Spleen (tissue), 11 donors: ENCODE measurements around the gene BIVM. TPM values are rescaled to one million over a fixed set of nuclear protein-coding genes. Genes with fewer than 3 reads are reported as not detected.

Source experiments
- DNase-seq: peaks from one replicate; pipeline ENCODE4 v3.0.0-alpha.2; 2020
- H3K27ac ChIP-seq, 8 donors: fragments of 200-600 bp; sonication (generic) in 7 of 8; 1 replicate in 4 of 8; 2 replicates in 4 of 8; pipeline versions ENCODE4 v1.5.0 to v1.8.0; 2016 to 2021; ENCODE audit warnings: inconsistent platforms in 4 of 8, mild to moderate bottlenecking in 4 of 8, moderate library complexity in 1 of 8
- H3K27me3 ChIP-seq, 7 donors: fragments of 200-600 bp; sonication (generic) in 6 of 7; replicated peaks in 1 of 7; 1 replicate in 4 of 7; 2 replicates in 3 of 7; pipeline versions ENCODE4 v1.5.0 to v1.8.0; 2016 to 2021; ENCODE audit warnings: inconsistent platforms in 3 of 7, mild to moderate bottlenecking in 1 of 7
- H3K36me3 ChIP-seq, 6 donors: fragments of 200-600 bp; sonication (generic) in 5 of 6; 1 replicate in 4 of 6; 2 replicates in 2 of 6; pipeline versions ENCODE4 v1.5.0 to v1.8.0; 2016 to 2021; ENCODE audit warnings: inconsistent platforms in 2 of 6
- H3K4me1 ChIP-seq, 6 donors: fragments of 200-600 bp; sonication (generic) in 5 of 6; 1 replicate in 3 of 6; 2 replicates in 3 of 6; pipeline versions ENCODE4 v1.5.0 to v1.8.0; 2016 to 2021; ENCODE audit warnings: inconsistent platforms in 3 of 6
- H3K4me3 ChIP-seq, 8 donors: fragments of 200-600 bp; sonication (generic) in 7 of 8; 1 replicate in 4 of 8; 2 replicates in 4 of 8; pipeline versions ENCODE4 v1.5.0 to v1.8.0; 2016 to 2021; ENCODE audit warnings: inconsistent platforms in 4 of 8, mild to moderate bottlenecking in 4 of 8, moderate library complexity in 2 of 8
- H3K9me3 ChIP-seq, 8 donors: fragments of 200-600 bp; sonication (generic) in 7 of 8; 1 replicate in 4 of 8; 2 replicates in 4 of 8; pipeline versions ENCODE4 v1.5.0 to v1.8.0; 2016 to 2021; ENCODE audit warnings: inconsistent platforms in 4 of 8
- POLR2A ChIP-seq, 3 donors: fragments of 450-650 bp; IDR thresholded peaks; one replicate each; pipeline ENCODE4 v1.5.1; 2017; ENCODE audit warnings: antibody characterized with exemption in 3 of 3, mild to moderate bottlenecking in 1 of 3
- POLR2AphosphoS5 ChIP-seq, 3 donors: sonication (generic); formaldehyde crosslinking; IDR thresholded peaks; one replicate each; pipeline ENCODE4 v1.5.1; 2017; ENCODE audit warnings: antibody characterized with exemption in 3 of 3
- WGBS, 5 donors: extraction: QIAGEN DNeasy Blood & Tissue Kit in 3 of 5; methylation state at CpG; one replicate each; pipeline versions ENCODE4 v1.1.5 to v1.1.7; 2013 to 2018; 5-methylcytosine and 5-hydroxymethylcytosine counted together
- intact Hi-C: fragments of 100-400 bp; cut with DNase I; formaldehyde crosslinking; loops from one replicate; pipeline ENCODE4 v1.15.0; 2023; ENCODE audit warnings: low total_unique reads
- polyA plus RNA-seq, 3 donors: library from polyadenylated mRNA; stranded (reverse); fragments of 200-250 nt; gene quantifications; one replicate each; pipeline ENCODE4 v1.2.1, GENCODE V29; 2013
- total RNA-seq, 7 donors: library from RNA; depleted of rRNA in 3 of 7; stranded (reverse); fragments of >200 nt in 3 of 7; fragmentation: NEBNext Ultra II Directional in 4 of 7; extraction: Animal tissue kit (Norgen Biotek cat#: 25700) in 4 of 7; gene quantifications; one replicate each; pipeline versions ENCODE4 v1.1.0 to v1.2.1, GENCODE V29; 2016 to 2021
- TF ChIP-seq, protein P1 (sequence below), 11 experiments: fragments of 200-600 bp in 7 of 11; fragments of 450-650 bp in 4 of 11; sonication (generic) in 4 of 11; IDR thresholded peaks in 8 of 11; conservative IDR thresholded peaks in 3 of 11; 1 replicate in 7 of 11; 2 replicates in 4 of 11; pipeline versions ENCODE4 v1.4.0 to v1.8.0; 2016 to 2021; ENCODE audit warnings: antibody characterized with exemption in 11 of 11, inconsistent platforms in 4 of 11, mild to moderate bottlenecking in 1 of 11
- donor health status: healthy with polysubstance abuse.
- donor health status: DM: no; HTN: no; CAD: no; lungs with moderate emphysema.
- donor health status: DM: no; HTN: no; CAD: no.
- donor health status: Bipolar disorder and iron deficiency.
- donor health status: healthy.
- donor health status: DM: no; HTN: no; CAD: no.
- donor health status: DM: yes; HTN: yes; CAD: no.

Gene BIVM
- total and polyA plus RNA-seq, 10 donors, result 6.0 to 30.4 (median 15.6) TPM

DNA sequence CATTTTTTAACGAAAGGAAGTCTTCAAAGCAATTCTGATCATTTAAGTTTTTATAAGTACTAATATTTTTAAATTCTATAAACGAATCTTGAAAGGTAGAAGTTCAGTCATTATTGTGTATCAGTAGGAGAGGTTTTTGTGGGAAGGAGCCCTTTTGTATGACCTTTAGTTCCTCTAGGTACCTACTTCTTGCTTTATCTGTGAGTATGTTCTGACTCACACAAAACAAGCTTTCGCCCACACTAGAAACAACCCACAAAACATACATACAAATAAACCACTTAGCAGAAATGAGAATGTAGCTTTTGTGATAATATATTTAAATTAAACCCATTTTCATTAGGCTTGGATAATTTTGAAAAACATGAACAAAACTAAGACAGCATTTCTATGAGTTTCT lies 74.7 kb downstream of the BIVM start:
- TF ChIP-seq POLR2AphosphoS5 (IDR thresholded peaks at IDR 0.05), result no peak
- TF ChIP-seq, protein P1, sequence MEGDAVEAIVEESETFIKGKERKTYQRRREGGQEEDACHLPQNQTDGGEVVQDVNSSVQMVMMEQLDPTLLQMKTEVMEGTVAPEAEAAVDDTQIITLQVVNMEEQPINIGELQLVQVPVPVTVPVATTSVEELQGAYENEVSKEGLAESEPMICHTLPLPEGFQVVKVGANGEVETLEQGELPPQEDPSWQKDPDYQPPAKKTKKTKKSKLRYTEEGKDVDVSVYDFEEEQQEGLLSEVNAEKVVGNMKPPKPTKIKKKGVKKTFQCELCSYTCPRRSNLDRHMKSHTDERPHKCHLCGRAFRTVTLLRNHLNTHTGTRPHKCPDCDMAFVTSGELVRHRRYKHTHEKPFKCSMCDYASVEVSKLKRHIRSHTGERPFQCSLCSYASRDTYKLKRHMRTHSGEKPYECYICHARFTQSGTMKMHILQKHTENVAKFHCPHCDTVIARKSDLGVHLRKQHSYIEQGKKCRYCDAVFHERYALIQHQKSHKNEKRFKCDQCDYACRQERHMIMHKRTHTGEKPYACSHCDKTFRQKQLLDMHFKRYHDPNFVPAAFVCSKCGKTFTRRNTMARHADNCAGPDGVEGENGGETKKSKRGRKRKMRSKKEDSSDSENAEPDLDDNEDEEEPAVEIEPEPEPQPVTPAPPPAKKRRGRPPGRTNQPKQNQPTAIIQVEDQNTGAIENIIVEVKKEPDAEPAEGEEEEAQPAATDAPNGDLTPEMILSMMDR (IDR thresholded peaks at IDR 0.05 in 8 of 11, conservative IDR thresholded peaks at IDR 0.05 in 3 of 11), result no peak
- WGBS, 5 donors, result 47 to 54% (median 52%) methylated on average over 3 of the region's 3 CpGs
- Histone ChIP-seq H3K27ac (no peak overlapping the region), H3K4me3 (no peak overlapping the region), H3K36me3 (peaks cover 0 to 99% (median 72%) of the 10 kb centered on the region in 6 donors), H3K9me3 (no peaks in the 10 kb centered on the region), H3K27me3 (no peaks in the 10 kb centered on the region), H3K4me1 (peaks cover 0 to 17% (median 13%) of the 10 kb centered on the region in 6 donors)
- DNase-seq, result no peak
- intact Hi-C loops, result no loop called here

DNA sequence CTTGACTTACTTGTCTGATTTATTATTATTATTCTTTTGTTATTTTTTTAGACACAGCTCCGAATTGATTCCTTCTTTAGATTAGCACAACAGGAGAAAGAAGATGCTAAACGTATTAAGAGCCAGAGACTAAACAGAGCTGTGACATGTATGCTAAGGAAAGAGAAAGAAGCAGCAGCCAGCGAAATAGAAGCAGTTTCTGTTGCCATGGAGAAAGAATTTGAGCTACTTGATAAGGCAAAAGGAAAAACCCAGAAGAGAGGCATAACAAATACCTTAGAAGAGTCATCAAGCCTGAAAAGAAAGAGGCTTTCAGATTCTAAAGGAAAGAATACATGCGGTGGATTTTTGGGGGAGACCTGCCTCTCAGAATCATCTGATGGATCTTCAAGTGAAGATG lies 76.3 kb downstream of the BIVM start:
- no peak overlapping the region for H3K27ac ChIP-seq
- peaks cover 0 to 83% (median 61%) of the 10 kb centered on the region in 6 donors for H3K36me3 ChIP-seq
- intact Hi-C loops, result no loop called here
- H3K4me3 ChIP-seq, result no peak overlapping the region
- DNase-seq, result no peak
- WGBS, 5 donors, result 89 to 95% (median 93%) methylated on average over 4 of the region's 4 CpGs
- peaks cover 0 to 14% (median 11%) of the 10 kb centered on the region in 6 donors for H3K4me1 ChIP-seq
- TF ChIP-seq POLR2A (IDR thresholded peaks at IDR 0.05) (no peak), POLR2AphosphoS5 (IDR thresholded peaks at IDR 0.05) (no peak)
- TF ChIP-seq, protein P1 (IDR thresholded peaks at IDR 0.05 in 8 of 11, conservative IDR thresholded peaks at IDR 0.05 in 3 of 11), result no peak
- H3K27me3 ChIP-seq, result no peaks in the 10 kb centered on the region
- no peaks in the 10 kb centered on the region for H3K9me3 ChIP-seq

DNA sequence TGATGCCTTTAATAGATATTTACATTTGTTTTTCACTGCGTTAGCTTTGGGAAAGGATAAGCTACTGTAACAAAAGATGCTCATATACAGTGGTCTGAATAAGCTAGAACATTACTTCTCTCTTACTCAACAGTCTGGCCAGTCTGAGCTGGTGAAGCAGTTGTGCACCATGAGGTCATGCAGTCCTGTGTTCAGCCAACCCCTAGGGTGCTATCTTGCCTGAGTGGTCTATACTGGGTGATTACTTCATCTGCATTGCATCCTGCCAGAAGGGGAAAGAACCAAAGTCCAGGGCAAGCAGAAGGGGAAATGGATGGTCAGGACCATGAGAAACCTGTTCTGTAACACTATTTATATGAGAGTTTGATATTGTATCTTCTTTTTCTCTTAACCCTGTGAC lies 78.4 kb downstream of the BIVM start:
- peaks cover 0 to 68% (median 49%) of the 10 kb centered on the region in 6 donors for H3K36me3 ChIP-seq
- no peak for DNase-seq
- H3K27me3 ChIP-seq, result no peaks in the 10 kb centered on the region
- intact Hi-C loops, result no loop called here
- no peak overlapping the region for H3K4me3 ChIP-seq
- H3K4me1 ChIP-seq, result no peaks in the 10 kb centered on the region
- no peak for TF ChIP-seq POLR2AphosphoS5 (IDR thresholded peaks at IDR 0.05)
- TF ChIP-seq POLR2A (IDR thresholded peaks at IDR 0.05), result no peak
- TF ChIP-seq, protein P1 (IDR thresholded peaks at IDR 0.05 in 8 of 11, conservative IDR thresholded peaks at IDR 0.05 in 3 of 11), result no peak
- H3K27ac ChIP-seq, result no peak overlapping the region
- WGBS, 5 donors, result 95 to 98% (median 97%) methylated on average over 1 of the region's 1 CpG
- H3K9me3 ChIP-seq, result no peaks in the 10 kb centered on the region

DNA sequence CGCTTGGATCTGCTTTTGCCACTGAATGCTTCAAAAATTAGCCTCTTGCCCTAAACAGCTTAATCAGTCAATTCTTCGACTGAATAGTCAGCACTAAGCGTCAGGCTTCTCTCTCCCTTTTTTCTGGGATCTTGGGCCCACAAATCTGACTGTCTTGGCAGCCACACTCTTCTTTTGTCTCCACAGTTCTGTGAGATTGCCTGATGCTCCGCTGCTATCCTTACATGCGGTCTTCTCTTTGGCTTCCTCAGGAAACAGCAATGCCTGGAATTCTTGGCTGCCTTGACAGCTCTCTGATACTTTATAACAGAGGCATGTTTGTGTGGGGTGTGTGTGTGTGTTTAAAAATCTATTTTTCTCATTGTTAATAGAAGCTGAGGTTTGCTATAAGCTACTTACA lies 79.6 kb downstream of the BIVM start:
- WGBS, 5 donors, result 81 to 97% (median 87%) methylated on average over 5 of the region's 5 CpGs
- Histone ChIP-seq H3K36me3 (peaks cover 0 to 64% (median 38%) of the 10 kb centered on the region in 6 donors), H3K4me3 (no peak overlapping the region), H3K9me3 (no peaks in the 10 kb centered on the region), H3K4me1 (no peaks in the 10 kb centered on the region), H3K27me3 (no peaks in the 10 kb centered on the region), H3K27ac (no peak overlapping the region)
- intact Hi-C loops, result no loop called here
- DNase-seq, result no peak
- TF ChIP-seq POLR2A (IDR thresholded peaks at IDR 0.05) (no peak), POLR2AphosphoS5 (IDR thresholded peaks at IDR 0.05) (no peak)
- TF ChIP-seq, protein P1 (IDR thresholded peaks at IDR 0.05 in 8 of 11, conservative IDR thresholded peaks at IDR 0.05 in 3 of 11), result no peak
